Embryonic facial prominence (tissue), 1 donor: ENCODE results near the gene SIAH3.
"Not testable (repeated sequence)": the region's sequence is repeated elsewhere in the genome, so short reads cannot be mapped to it uniquely, and the experiment has no call there.

Experiments used
- DNase-seq: peaks from one replicate; pipeline ENCODE4 v3.0.0-alpha.2; 2016; ENCODE audit errors: extremely low spot score

The SIAH3 gene

GRCh38 chr13:45783346-45784043 is 68.1 kb downstream of the SIAH3 start:
- DNase-seq, result no peak

GRCh38 chr13:45782327-45783045 is 69.1 kb downstream of the SIAH3 start:
- DNase-seq, result no peak

- DNase-seq, result no peak
Measured at GRCh38 chr13:45781553-45782326, 69.8 kb downstream of the SIAH3 start.

- DNase-seq, result no peak
Measured at GRCh38 chr13:45779901-45780300, 71.7 kb downstream of the SIAH3 start.

GRCh38 chr13:45778882-45779281 is 72.7 kb downstream of the SIAH3 start:
- DNase-seq, result no peak

- DNase-seq, result no peak
Measured at GRCh38 chr13:45776748-45777147, 74.8 kb downstream of the SIAH3 start.

- DNase-seq, result no peak
Measured at GRCh38 chr13:45775401-45775963, 76.1 kb downstream of the SIAH3 start.

- no peak for DNase-seq
Measured at GRCh38 chr13:45773944-45774343, 77.6 kb downstream of the SIAH3 start.

- DNase-seq, result no peak
Measured at GRCh38 chr13:45773236-45773635, 78.3 kb downstream of the SIAH3 start.

GRCh38 chr13:45770886-45771285 is 80.7 kb downstream of the SIAH3 start:
- DNase-seq, result no peak

- DNase-seq, result no peak
Measured at GRCh38 chr13:45768656-45769479, 82.7 kb downstream of the SIAH3 start.

- no peak for DNase-seq
Measured at GRCh38 chr13:45765464-45765863, 86.1 kb downstream of the SIAH3 start.

- DNase-seq, result no peak
Measured at GRCh38 chr13:45763419-45763818, 88.1 kb downstream of the SIAH3 start.

GRCh38 chr13:45757589-45757988 is 94.0 kb downstream of the SIAH3 start:
- not testable (repeated sequence) for DNase-seq

GRCh38 chr13:45756498-45756897 is 95.1 kb downstream of the SIAH3 start:
- DNase-seq, result not testable (repeated sequence)

GRCh38 chr13:45752510-45752909 is 99.0 kb downstream of the SIAH3 start:
- no peak for DNase-seq

- no peak for DNase-seq
Measured at GRCh38 chr13:45751885-45752284, 99.7 kb downstream of the SIAH3 start.

- no peak for DNase-seq
Measured at GRCh38 chr13:45750566-45750965, 101.0 kb downstream of the SIAH3 start.

GRCh38 chr13:45748941-45749759 is 102.4 kb downstream of the SIAH3 start:
- DNase-seq, result no peak

GRCh38 chr13:45747071-45747470 is 104.5 kb downstream of the SIAH3 start:
- no peak for DNase-seq

GRCh38 chr13:45744979-45745378 is 106.6 kb downstream of the SIAH3 start:
- DNase-seq, result no peak
